Type B pancreatic cell (in vitro differentiated cells): ENCODE results near the gene CYP1B1. TPM values are rescaled to one million over a fixed set of nuclear protein-coding genes. Genes with fewer than 3 reads are reported as not detected.

Experiments used
- DNase-seq: peaks from one replicate; pipeline ENCODE4 v3.0.0; 2021; ENCODE audit warnings: mixed read lengths; ENCODE audit not compliant: unreplicated experiment; ENCODE audit errors: extremely low spot score
- H3K27ac Mint-ChIP-seq: 2 replicates; pipeline ENCODE4 v1.8.0; 2021; ENCODE audit warnings: mild to moderate bottlenecking, mixed read lengths
- H3K27me3 Mint-ChIP-seq: 2 replicates; pipeline ENCODE4 v1.8.0; 2021; ENCODE audit warnings: mixed read lengths
- H3K36me3 Mint-ChIP-seq: 2 replicates; pipeline ENCODE4 v1.8.0; 2021; ENCODE audit warnings: mixed read lengths
- H3K4me1 Mint-ChIP-seq: one replicate; pipeline ENCODE4 v1.8.0; 2021; ENCODE audit warnings: mixed read lengths; ENCODE audit not compliant: unreplicated experiment
- H3K4me3 Mint-ChIP-seq: 2 replicates; pipeline ENCODE4 v1.8.0; 2021; ENCODE audit warnings: mild to moderate bottlenecking, mixed read lengths
- H3K9me3 Mint-ChIP-seq: 2 replicates; pipeline ENCODE4 v1.8.0; 2021; ENCODE audit warnings: mixed read lengths
- total RNA-seq: library from RNA; stranded (reverse); gene quantifications from 2 replicates; pipeline ENCODE4 v1.2.1, GENCODE V29; 2021; ENCODE audit warnings: low replicate concordance
- TF ChIP-seq, protein P1 (sequence below): fragments of 200-600 bp; sonication (generic); conservative IDR thresholded peaks from 2 replicates; pipeline ENCODE4 v1.5.0; 2021; ENCODE audit warnings: antibody characterized with exemption, mild to moderate bottlenecking

Gene CYP1B1
- total RNA-seq, 1 donor from 2014 or later: 176 TPM

DNA sequence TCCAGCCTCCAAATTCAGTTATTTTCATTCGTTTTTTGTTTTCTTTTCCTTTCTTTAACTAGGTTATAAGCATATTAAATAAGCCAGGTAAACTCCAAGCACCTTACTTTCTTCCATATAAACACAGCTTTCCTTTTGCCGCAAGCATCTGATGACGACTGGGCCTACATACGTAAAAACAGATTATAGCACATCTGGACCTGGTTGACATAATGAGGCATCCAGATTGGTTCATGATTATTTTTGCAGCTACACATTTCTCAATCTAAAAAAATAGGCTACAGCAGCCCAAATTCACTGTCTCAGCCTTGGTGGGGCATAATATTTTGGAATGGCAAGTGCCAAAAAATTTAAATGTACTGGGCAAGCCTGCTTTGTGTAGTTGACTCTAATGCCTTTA, 7.7 kb downstream of the CYP1B1 start:
- no peak for DNase-seq
- peak overlapping the region; percentile 85 for H3K4me3 Mint-ChIP-seq
- TF ChIP-seq, protein P1, sequence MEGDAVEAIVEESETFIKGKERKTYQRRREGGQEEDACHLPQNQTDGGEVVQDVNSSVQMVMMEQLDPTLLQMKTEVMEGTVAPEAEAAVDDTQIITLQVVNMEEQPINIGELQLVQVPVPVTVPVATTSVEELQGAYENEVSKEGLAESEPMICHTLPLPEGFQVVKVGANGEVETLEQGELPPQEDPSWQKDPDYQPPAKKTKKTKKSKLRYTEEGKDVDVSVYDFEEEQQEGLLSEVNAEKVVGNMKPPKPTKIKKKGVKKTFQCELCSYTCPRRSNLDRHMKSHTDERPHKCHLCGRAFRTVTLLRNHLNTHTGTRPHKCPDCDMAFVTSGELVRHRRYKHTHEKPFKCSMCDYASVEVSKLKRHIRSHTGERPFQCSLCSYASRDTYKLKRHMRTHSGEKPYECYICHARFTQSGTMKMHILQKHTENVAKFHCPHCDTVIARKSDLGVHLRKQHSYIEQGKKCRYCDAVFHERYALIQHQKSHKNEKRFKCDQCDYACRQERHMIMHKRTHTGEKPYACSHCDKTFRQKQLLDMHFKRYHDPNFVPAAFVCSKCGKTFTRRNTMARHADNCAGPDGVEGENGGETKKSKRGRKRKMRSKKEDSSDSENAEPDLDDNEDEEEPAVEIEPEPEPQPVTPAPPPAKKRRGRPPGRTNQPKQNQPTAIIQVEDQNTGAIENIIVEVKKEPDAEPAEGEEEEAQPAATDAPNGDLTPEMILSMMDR: no peak
- H3K27ac Mint-ChIP-seq: peak overlapping the region; percentile 71
- peaks cover 14% of the 10 kb centered on the region for H3K27me3 Mint-ChIP-seq
- no peaks in the 10 kb centered on the region for H3K9me3 Mint-ChIP-seq
- peaks cover 73% of the 10 kb centered on the region for H3K36me3 Mint-ChIP-seq
- peaks cover 29% of the 10 kb centered on the region for H3K4me1 Mint-ChIP-seq

DNA sequence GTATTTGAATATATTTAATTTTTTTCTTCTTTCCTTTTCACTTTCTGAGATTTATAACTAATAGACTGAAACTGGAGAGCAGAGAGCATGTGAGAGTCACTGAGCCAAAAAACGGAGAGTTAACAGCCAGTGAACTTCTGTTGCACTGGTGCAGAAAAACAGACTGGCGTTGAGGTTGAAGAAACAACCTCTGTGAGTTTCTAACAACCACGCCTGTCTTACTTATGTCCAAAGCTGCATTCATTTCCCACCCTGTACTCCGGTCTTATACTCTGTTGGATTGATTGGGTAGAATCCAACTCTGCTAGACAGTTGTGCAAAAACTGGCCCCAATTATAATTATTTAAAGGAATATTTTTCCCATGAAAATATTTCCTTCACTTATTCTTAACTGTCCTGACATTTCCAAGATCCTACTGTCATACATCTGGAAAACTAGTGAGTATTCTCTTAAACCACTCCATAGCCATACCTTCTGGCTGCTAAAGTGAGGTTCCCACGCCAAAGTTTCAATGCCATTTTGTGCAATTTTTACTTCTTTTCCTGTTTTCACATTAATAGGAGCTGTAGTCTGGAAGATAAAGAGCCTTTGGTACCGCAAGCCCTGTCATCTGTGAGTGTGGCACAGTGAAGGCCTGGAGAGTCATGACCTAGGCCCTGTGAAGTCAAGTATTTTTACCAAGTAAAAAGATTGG, 9.4 kb downstream of the CYP1B1 start:
- Mint-ChIP-seq H3K27me3 (peaks cover 5% of the 10 kb centered on the region), H3K36me3 (peaks cover 61% of the 10 kb centered on the region), H3K9me3 (no peaks in the 10 kb centered on the region), H3K4me3 (peak overlapping the region; percentile 85), H3K4me1 (peaks cover 29% of the 10 kb centered on the region), H3K27ac (no peak overlapping the region)
- TF ChIP-seq, protein P1: no peak
- DNase-seq: no peak

DNA sequence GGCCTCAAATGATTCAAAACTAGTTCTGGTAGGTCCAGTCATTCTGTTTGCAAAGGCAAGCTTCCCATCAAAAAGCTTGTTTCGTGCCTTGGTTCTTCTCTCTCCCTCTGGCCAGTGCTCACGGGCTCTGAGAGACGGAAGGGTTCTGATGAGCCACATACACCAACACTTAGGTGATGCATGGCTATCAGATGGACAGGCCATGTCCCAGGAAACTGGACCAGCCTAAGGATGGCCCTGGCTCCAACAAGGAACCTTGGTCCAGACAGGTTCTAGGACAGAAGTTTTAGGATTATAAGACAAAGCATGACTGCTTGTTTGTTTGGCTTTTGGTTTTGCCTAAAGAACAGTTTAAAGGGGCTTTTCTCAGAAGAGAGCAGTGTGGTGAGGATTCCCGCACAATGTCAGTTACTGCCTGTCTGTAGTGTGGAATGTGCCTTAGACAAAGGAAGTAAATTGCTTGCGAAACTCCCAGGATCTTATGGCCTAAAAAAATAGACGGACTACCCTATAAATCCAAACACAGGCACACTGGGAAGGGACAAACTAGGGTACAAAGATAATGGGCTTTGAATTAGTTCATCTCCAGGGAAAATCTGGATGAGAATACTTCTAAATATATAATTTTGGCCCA, 10.3 kb downstream of the CYP1B1 start:
- Mint-ChIP-seq H3K9me3 (no peaks in the 10 kb centered on the region), H3K4me1 (peaks cover 29% of the 10 kb centered on the region), H3K27me3 (no peaks in the 10 kb centered on the region), H3K27ac (peak overlapping the region; percentile 32), H3K4me3 (peak overlapping the region; percentile 50), H3K36me3 (peaks cover 51% of the 10 kb centered on the region)
- no peak for DNase-seq
- TF ChIP-seq, protein P1: no peak

DNA sequence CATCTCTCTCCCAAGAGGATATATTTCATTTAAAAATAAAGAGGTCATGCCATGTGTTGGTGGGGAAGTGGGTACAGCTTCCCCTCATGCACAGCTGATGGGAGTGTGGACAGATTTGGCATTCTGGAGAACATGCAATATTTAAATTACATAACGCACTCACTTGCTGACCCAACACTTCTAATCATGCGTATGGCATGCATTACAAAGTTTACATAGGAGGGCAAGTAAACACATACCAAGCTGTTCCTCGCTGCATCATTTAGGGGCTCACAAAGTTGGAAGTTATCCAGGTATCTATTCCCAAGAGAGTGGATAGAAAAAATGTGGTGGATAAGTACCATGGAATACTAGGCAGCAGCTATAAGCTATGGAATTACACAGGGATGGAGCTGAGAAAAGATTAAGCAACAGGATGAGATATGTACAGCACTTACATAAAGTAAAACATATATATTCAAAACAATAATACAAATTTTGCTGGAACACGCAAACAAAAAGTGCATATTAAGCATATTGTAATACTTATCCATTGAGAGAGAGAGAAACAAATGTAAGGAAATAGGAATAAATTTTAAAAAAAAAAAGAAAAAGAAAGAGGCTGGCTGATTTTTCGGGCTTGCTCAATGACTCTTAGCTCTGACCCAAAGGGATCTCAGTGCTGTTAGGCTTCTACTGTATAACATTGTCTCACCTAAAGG, 11.0 kb downstream of the CYP1B1 start:
- TF ChIP-seq, protein P1: no peak
- no peak for DNase-seq
- Mint-ChIP-seq H3K27ac (peak overlapping the region; percentile 32), H3K9me3 (no peaks in the 10 kb centered on the region), H3K36me3 (peaks cover 45% of the 10 kb centered on the region), H3K27me3 (no peaks in the 10 kb centered on the region), H3K4me3 (peak overlapping the region; percentile 50), H3K4me1 (peaks cover 25% of the 10 kb centered on the region)

DNA sequence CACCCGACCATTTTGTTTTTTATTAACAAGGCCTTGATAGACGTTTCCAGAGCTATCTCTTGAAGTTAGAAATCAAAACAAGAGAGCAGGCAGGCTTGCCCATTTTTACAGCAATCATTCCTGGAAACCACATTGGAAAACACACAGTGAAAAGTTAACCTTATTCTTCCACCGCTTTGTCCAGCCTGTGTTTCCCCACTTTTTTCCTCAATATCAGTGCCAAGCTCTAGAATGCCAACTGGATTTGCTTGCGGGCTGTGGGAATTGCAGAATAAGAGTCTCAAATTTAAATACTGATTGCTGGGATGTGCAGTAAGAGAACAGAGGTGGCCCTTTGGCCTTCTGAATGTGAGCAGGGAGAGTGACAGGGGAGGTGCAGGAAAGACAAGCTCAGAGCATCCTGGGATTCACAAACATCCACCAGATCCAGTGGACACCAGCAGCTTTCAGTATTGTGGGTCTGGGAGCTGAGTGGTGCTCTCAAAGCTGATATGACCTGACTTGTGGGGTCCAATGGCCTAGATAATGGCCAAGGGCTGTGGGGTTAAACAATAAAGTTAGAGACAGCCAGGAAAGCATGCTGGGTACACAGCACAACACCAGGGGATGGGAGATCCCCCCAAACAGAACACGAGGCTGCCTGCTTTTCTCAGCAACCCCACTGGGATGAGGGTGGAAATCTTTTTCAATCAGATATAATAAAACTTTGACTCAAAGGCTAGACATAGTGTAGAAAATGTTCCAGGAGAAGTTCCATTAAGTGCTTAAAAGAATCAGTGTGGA, 15.5 kb downstream of the CYP1B1 start:
- H3K9me3 Mint-ChIP-seq: no peaks in the 10 kb centered on the region
- DNase-seq: no peak

More for the DNA sequence above, 15.5 kb downstream of the CYP1B1 start:
- Mint-ChIP-seq H3K4me1 (peaks cover 4% of the 10 kb centered on the region), H3K27me3 (no peaks in the 10 kb centered on the region), H3K36me3 (peaks cover 17% of the 10 kb centered on the region), H3K27ac (peak overlapping the region; percentile 59), H3K4me3 (no peak overlapping the region)
- TF ChIP-seq, protein P1: no peak
